Ascending aorta (tissue), 2 donors: ENCODE measurements around the gene KAZN. TPM values are rescaled to one million over a fixed set of nuclear protein-coding genes. Genes with fewer than 3 reads are reported as not detected.

Experiments
- DNase-seq, 2 donors: peaks; one replicate each; pipeline ENCODE4 v3.0.0-alpha.2; 2019; ENCODE audit warnings: low spot score in 2 of 2
- H3K27ac ChIP-seq, 2 donors: fragments of 200-600 bp; sonication (generic); one replicate each; pipeline ENCODE4 v1.5.1; 2016 to 2017; ENCODE audit warnings: mild to moderate bottlenecking in 1 of 2
- H3K27me3 ChIP-seq: fragments of 200-600 bp; sonication (generic); one replicate; pipeline ENCODE4 v1.5.1; 2017
- H3K36me3 ChIP-seq, 2 donors: fragments of 200-600 bp; sonication (generic); one replicate each; pipeline ENCODE4 v1.5.1; 2016
- H3K4me1 ChIP-seq, 2 donors: fragments of 200-600 bp; sonication (generic); one replicate each; pipeline ENCODE4 v1.5.1; 2016 to 2017; ENCODE audit warnings: mild to moderate bottlenecking in 1 of 2
- H3K4me3 ChIP-seq, 2 donors: fragments of 200-600 bp; sonication (generic); one replicate each; pipeline ENCODE4 v1.5.1; 2016 to 2017; ENCODE audit warnings: mild to moderate bottlenecking in 1 of 2
- H3K9me3 ChIP-seq, 2 donors: fragments of 200-600 bp; sonication (generic); one replicate each; pipeline ENCODE4 v1.5.1; 2016
- intact Hi-C: fragments of 100-400 bp; cut with DNase I; formaldehyde crosslinking; loops from one replicate; pipeline ENCODE4 v1.15.1; 2023
- total RNA-seq: library from RNA; depleted of rRNA; stranded (reverse); fragments of >200 nt; gene quantifications from one replicate; pipeline ENCODE4 v1.1.0, GENCODE V29; 2016
- TF ChIP-seq, protein P1 (sequence below), 3 experiments: fragments of 200-600 bp in 2 of 3; fragments of 450-650 bp in 1 of 3; sonication (generic) in 2 of 3; IDR thresholded peaks; one replicate each; pipeline ENCODE4 v1.5.1; 2016 to 2019; ENCODE audit warnings: antibody characterized with exemption in 3 of 3, mild to moderate bottlenecking in 1 of 3, moderate library complexity in 1 of 3

Gene KAZN
- total RNA-seq, 1 donor from 2014 or later: 58.5 TPM

GRCh38 chr1:15123270-15123669, 524.8 kb downstream of the KAZN start:
- TF ChIP-seq, protein P1, sequence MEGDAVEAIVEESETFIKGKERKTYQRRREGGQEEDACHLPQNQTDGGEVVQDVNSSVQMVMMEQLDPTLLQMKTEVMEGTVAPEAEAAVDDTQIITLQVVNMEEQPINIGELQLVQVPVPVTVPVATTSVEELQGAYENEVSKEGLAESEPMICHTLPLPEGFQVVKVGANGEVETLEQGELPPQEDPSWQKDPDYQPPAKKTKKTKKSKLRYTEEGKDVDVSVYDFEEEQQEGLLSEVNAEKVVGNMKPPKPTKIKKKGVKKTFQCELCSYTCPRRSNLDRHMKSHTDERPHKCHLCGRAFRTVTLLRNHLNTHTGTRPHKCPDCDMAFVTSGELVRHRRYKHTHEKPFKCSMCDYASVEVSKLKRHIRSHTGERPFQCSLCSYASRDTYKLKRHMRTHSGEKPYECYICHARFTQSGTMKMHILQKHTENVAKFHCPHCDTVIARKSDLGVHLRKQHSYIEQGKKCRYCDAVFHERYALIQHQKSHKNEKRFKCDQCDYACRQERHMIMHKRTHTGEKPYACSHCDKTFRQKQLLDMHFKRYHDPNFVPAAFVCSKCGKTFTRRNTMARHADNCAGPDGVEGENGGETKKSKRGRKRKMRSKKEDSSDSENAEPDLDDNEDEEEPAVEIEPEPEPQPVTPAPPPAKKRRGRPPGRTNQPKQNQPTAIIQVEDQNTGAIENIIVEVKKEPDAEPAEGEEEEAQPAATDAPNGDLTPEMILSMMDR (IDR thresholded peaks at IDR 0.05): no peak
- intact Hi-C loops: no loop called here
- no peaks in the 10 kb centered on the region for H3K36me3 ChIP-seq

DNA sequence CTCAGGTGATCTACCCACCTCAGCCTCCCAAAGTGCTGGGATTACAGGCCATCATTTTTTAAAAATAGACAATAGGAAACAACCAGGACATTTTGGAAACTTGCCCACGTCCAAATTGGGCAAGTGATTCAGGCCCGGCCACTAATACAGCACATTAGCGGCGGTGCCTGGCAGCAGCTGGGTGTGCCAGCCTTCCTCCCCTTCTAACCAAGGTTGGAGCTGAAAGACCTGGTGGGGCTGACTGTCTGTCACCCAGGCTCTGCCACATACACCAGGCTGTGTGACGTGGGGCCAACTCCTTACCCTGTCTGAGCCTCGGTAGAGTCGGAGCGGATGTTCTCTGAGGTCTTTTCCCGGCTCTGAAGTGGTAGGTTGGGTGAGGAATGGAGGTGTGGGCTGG, 525.4 kb downstream of the KAZN start:
- H3K4me1 ChIP-seq: no peaks in the 10 kb centered on the region
- H3K27ac ChIP-seq: no peak overlapping the region
- no peaks in the 10 kb centered on the region for H3K27me3 ChIP-seq
- intact Hi-C loops: no loop called here
- H3K36me3 ChIP-seq: no peaks in the 10 kb centered on the region
- H3K4me3 ChIP-seq: no peak overlapping the region
- TF ChIP-seq, protein P1 (IDR thresholded peaks at IDR 0.05): no peak
- H3K9me3 ChIP-seq: no peaks in the 10 kb centered on the region
- no peak for DNase-seq

More at GRCh38 chr1:15123270-15123669, 524.8 kb downstream of the KAZN start:
- Histone ChIP-seq H3K27ac (no peak overlapping the region), H3K9me3 (no peaks in the 10 kb centered on the region), H3K4me1 (no peaks in the 10 kb centered on the region), H3K27me3 (no peaks in the 10 kb centered on the region), H3K4me3 (no peak overlapping the region)
- DNase-seq: no peak

DNA sequence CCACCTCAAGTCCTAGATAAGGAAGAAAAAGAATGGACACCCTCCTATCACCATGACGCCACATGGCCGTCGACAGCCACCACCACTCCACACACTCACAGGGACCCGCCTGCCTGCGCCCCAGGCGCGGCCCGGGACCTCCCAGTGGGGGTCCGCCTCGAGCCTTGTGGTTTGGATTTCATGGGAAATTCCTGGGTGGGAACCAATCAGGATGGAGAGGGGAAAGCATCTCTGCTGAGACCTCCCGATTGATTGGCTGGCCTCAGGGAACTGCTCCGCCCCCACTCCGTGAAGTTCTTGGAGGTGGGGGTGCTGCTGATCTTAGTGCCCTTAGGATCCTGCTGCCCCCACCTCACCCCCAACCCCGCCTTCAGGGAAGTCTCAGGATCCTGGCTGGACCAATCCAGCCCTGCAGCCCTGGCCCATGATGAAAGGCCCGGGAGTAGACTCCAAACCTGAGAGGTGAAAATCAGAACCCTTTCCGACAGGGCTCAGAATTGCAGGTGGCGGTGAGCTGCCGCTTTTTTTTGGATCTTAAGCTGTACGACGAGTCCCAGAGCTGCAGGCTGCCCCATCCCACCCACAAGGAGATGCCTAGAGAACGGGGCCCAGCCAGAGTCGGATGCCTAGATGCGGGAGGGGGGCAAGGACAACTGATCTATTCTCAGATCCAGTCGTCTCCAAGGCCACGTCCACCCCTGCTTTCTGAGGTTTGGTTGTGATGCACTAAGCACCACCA, 526.0 kb downstream of the KAZN start:
- Histone ChIP-seq H3K9me3 (no peaks in the 10 kb centered on the region), H3K27ac (no peak overlapping the region), H3K4me3 (no peak overlapping the region), H3K4me1 (no peaks in the 10 kb centered on the region), H3K36me3 (no peaks in the 10 kb centered on the region), H3K27me3 (no peaks in the 10 kb centered on the region)
- TF ChIP-seq, protein P1 (IDR thresholded peaks at IDR 0.05): no peak
- no peak for DNase-seq
- intact Hi-C loops: no loop called here

DNA sequence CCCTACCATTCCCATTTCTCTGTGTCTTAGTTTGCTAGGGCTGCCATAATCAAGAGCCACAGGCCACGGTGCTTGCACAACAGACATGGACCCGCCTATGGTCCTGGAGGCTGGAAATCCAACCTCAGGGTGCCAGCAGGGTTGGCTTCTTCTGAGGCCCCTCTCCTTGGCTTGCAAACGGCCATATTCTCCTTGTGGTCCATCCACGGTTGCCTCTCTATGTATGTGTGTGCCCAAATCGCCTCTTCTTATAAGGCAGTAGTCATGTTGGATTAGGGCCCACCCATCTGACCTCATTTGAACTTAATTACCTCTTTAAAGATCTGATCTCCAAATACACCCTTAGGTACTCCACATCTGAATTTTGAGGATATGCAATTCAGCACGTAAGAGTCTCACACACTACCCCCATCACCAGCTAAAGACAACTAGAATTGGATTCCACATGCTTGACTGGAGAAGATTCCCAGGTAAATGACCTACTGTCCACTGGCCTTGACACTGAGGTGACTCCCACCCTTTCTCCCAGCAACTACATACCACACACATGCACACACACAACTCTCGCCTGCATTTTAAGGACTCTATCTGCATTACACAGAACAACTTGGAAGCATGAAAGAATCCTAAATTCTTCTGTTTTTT, 526.7 kb downstream of the KAZN start:
- Histone ChIP-seq H3K4me1 (no peaks in the 10 kb centered on the region), H3K9me3 (no peaks in the 10 kb centered on the region), H3K4me3 (no peak overlapping the region), H3K36me3 (no peaks in the 10 kb centered on the region), H3K27me3 (no peaks in the 10 kb centered on the region), H3K27ac (no peak overlapping the region)
- TF ChIP-seq, protein P1 (IDR thresholded peaks at IDR 0.05): no peak
- intact Hi-C loops: no loop called here
- no peak for DNase-seq

- H3K27me3 ChIP-seq: no peaks in the 10 kb centered on the region
- no peak for DNase-seq
- TF ChIP-seq, protein P1 (IDR thresholded peaks at IDR 0.05): no peak
- no peaks in the 10 kb centered on the region for H3K4me1 ChIP-seq
- no peak overlapping the region for H3K27ac ChIP-seq
- H3K4me3 ChIP-seq: no peak overlapping the region
- intact Hi-C loops: loop anchor here (1.0 kb wide), 2 partner anchors 144 to 176 kb away; no protein-coding TSS in a partner anchor
- H3K36me3 ChIP-seq: no peaks in the 10 kb centered on the region
- no peaks in the 10 kb centered on the region for H3K9me3 ChIP-seq
These were observed 529.6 kb downstream of the KAZN start for GRCh38 chr1:15128077-15128476.
